ENCODE results near the gene RBBP6. TPM values are rescaled to one million over a fixed set of nuclear protein-coding genes. Genes with fewer than 3 reads are reported as not detected.
"Not testable (repeated sequence)": the region's sequence is repeated elsewhere in the genome, so short reads cannot be mapped to it uniquely, and the experiment has no call there.

Gene RBBP6
- total RNA-seq, 1 experiment from 2014 or later: 54.9 TPM

GRCh38 chr16:24573141-24573540, 33.8 kb downstream of the RBBP6 start:
- no peak overlapping the region for H3K4me3 ChIP-seq
- no peaks in the 10 kb centered on the region for H3K9me3 ChIP-seq (replicated peaks)
- no peaks in the 10 kb centered on the region for H3K4me1 ChIP-seq
- H3K27me3 ChIP-seq: no peaks in the 10 kb centered on the region
- no peak overlapping the region for H3K27ac ChIP-seq
- DNase-seq: no peak
- H3K36me3 ChIP-seq: peaks cover 47% of the 10 kb centered on the region

GRCh38 chr16:24574515-24575485, 35.4 kb downstream of the RBBP6 start:
- not testable (repeated sequence) for DNase-seq; H3K4me1 ChIP-seq; H3K27ac ChIP-seq; H3K27me3 ChIP-seq; H3K4me3 ChIP-seq; H3K9me3 ChIP-seq (replicated peaks)
- H3K36me3 ChIP-seq: peaks cover 30% of the 10 kb centered on the region

GRCh38 chr16:24575791-24576190, 36.4 kb downstream of the RBBP6 start:
- DNase-seq: not testable (repeated sequence)

GRCh38 chr16:24577167-24577566, 37.8 kb downstream of the RBBP6 start:
- Histone ChIP-seq H3K27me3 (no peaks in the 10 kb centered on the region), H3K4me3 (no peak overlapping the region)
- no peak for DNase-seq

More at GRCh38 chr16:24575791-24576190, 36.4 kb downstream of the RBBP6 start:
- not testable (repeated sequence) for H3K4me3 ChIP-seq; H3K27me3 ChIP-seq; H3K4me1 ChIP-seq; H3K9me3 ChIP-seq (replicated peaks); H3K27ac ChIP-seq
- peaks cover 20% of the 10 kb centered on the region for H3K36me3 ChIP-seq

GRCh38 chr16:24580665-24581064, 41.3 kb downstream of the RBBP6 start:
- no peak for DNase-seq
- no peaks in the 10 kb centered on the region for H3K4me1 ChIP-seq
- no peaks in the 10 kb centered on the region for H3K9me3 ChIP-seq (replicated peaks)
- H3K27me3 ChIP-seq: no peaks in the 10 kb centered on the region
- no peak overlapping the region for H3K4me3 ChIP-seq
- no peaks in the 10 kb centered on the region for H3K36me3 ChIP-seq
- no peak overlapping the region for H3K27ac ChIP-seq

More at GRCh38 chr16:24577167-24577566, 37.8 kb downstream of the RBBP6 start:
- Histone ChIP-seq H3K27ac (no peak overlapping the region), H3K4me1 (no peaks in the 10 kb centered on the region), H3K9me3 (replicated peaks) (no peaks in the 10 kb centered on the region), H3K36me3 (peaks cover 6% of the 10 kb centered on the region)

GRCh38 chr16:24583494-24583893, 44.1 kb downstream of the RBBP6 start:
- Histone ChIP-seq H3K4me1 (no peaks in the 10 kb centered on the region), H3K9me3 (replicated peaks) (no peaks in the 10 kb centered on the region), H3K36me3 (no peaks in the 10 kb centered on the region), H3K27ac (no peak overlapping the region), H3K4me3 (no peak overlapping the region), H3K27me3 (no peaks in the 10 kb centered on the region)
- DNase-seq: no peak

GRCh38 chr16:24589997-24590396, 50.6 kb downstream of the RBBP6 start:
- Histone ChIP-seq H3K27me3 (no peaks in the 10 kb centered on the region), H3K9me3 (replicated peaks) (no peaks in the 10 kb centered on the region), H3K36me3 (no peaks in the 10 kb centered on the region), H3K4me3 (no peak overlapping the region), H3K27ac (no peak overlapping the region), H3K4me1 (no peaks in the 10 kb centered on the region)
- DNase-seq: no peak

- H3K36me3 ChIP-seq: no peaks in the 10 kb centered on the region
- no peak overlapping the region for H3K4me3 ChIP-seq
- DNase-seq: no peak
- no peak overlapping the region for H3K27ac ChIP-seq
- no peaks in the 10 kb centered on the region for H3K4me1 ChIP-seq
- H3K27me3 ChIP-seq: no peaks in the 10 kb centered on the region
- no peaks in the 10 kb centered on the region for H3K9me3 ChIP-seq (replicated peaks)
Observed at GRCh38 chr16:24598777-24599437, 59.5 kb downstream of the RBBP6 start.

GRCh38 chr16:24609417-24609739, 70.0 kb downstream of the RBBP6 start:
- DNase-seq: no peak
- Histone ChIP-seq H3K4me3 (no peak overlapping the region), H3K4me1 (no peaks in the 10 kb centered on the region), H3K27me3 (no peaks in the 10 kb centered on the region), H3K27ac (no peak overlapping the region), H3K36me3 (no peaks in the 10 kb centered on the region), H3K9me3 (replicated peaks) (no peaks in the 10 kb centered on the region)

- Histone ChIP-seq H3K4me3 (peak overlapping the region; percentile 8; the same call in 1 of the 2 replicates), H3K27me3 (no peaks in the 10 kb centered on the region)
- DNase-seq: peak; percentile 33 to 55
Observed at GRCh38 chr16:24609740-24610415, 70.5 kb downstream of the RBBP6 start.

GRCh38 chr16:24610416-24610755, 71.0 kb downstream of the RBBP6 start:
- Histone ChIP-seq H3K36me3 (no peaks in the 10 kb centered on the region), H3K4me3 (no peak overlapping the region), H3K9me3 (replicated peaks) (no peaks in the 10 kb centered on the region), H3K27me3 (no peaks in the 10 kb centered on the region), H3K27ac (no peak overlapping the region), H3K4me1 (no peaks in the 10 kb centered on the region)
- DNase-seq: no peak

More at GRCh38 chr16:24609740-24610415, 70.5 kb downstream of the RBBP6 start:
- H3K27ac ChIP-seq: no peak overlapping the region
- H3K4me1 ChIP-seq: no peaks in the 10 kb centered on the region
- H3K36me3 ChIP-seq: no peaks in the 10 kb centered on the region
- H3K9me3 ChIP-seq (replicated peaks): no peaks in the 10 kb centered on the region

- no peak overlapping the region for H3K27ac ChIP-seq
- no peaks in the 10 kb centered on the region for H3K36me3 ChIP-seq
- no peaks in the 10 kb centered on the region for H3K9me3 ChIP-seq (replicated peaks)
- H3K4me1 ChIP-seq: no peaks in the 10 kb centered on the region
- no peak overlapping the region for H3K4me3 ChIP-seq
- H3K27me3 ChIP-seq: no peaks in the 10 kb centered on the region
- no peak for DNase-seq
Observed at GRCh38 chr16:24611310-24611709, 71.9 kb downstream of the RBBP6 start.

GRCh38 chr16:24612656-24613055, 73.3 kb downstream of the RBBP6 start:
- no peak for DNase-seq
- Histone ChIP-seq H3K4me3 (no peak overlapping the region), H3K27me3 (no peaks in the 10 kb centered on the region), H3K36me3 (no peaks in the 10 kb centered on the region), H3K4me1 (no peaks in the 10 kb centered on the region), H3K9me3 (replicated peaks) (no peaks in the 10 kb centered on the region), H3K27ac (no peak overlapping the region)

GRCh38 chr16:24613267-24613666, 73.9 kb downstream of the RBBP6 start:
- not testable (repeated sequence) for H3K9me3 ChIP-seq (replicated peaks); H3K27ac ChIP-seq; DNase-seq; H3K27me3 ChIP-seq; H3K4me1 ChIP-seq; H3K4me3 ChIP-seq; H3K36me3 ChIP-seq

- H3K27me3 ChIP-seq: no peaks in the 10 kb centered on the region
- no peak overlapping the region for H3K4me3 ChIP-seq
- no peaks in the 10 kb centered on the region for H3K9me3 ChIP-seq (replicated peaks)
- H3K4me1 ChIP-seq: no peaks in the 10 kb centered on the region
- no peak for DNase-seq
- no peaks in the 10 kb centered on the region for H3K36me3 ChIP-seq
- no peak overlapping the region for H3K27ac ChIP-seq
Observed at GRCh38 chr16:24617502-24617901, 78.1 kb downstream of the RBBP6 start.
